Trophoblast cell (in vitro differentiated cells and primary cell): ENCODE measurements around the gene VTI1B.

Source experiments
- DNase-seq, 2 donors: peaks; one replicate each; pipeline ENCODE4 v3.0.0-alpha.2; 2016
- H2AFZ ChIP-seq: 2 replicates; pipeline ENCODE4 v1.6.1; 2013; ENCODE audit warnings: low read length, moderate library complexity, mild to moderate bottlenecking; ENCODE audit not compliant: insufficient read depth, poor library complexity
- H2AK5ac ChIP-seq: 2 replicates; pipeline ENCODE4 v1.6.1; 2013; ENCODE audit warnings: mild to moderate bottlenecking, low read length
- H2BK120ac ChIP-seq: 2 replicates; pipeline ENCODE4 v1.6.1; 2013; ENCODE audit warnings: low read length, mild to moderate bottlenecking, moderate library complexity; ENCODE audit not compliant: insufficient read depth, poor library complexity
- H2BK12ac ChIP-seq: 2 replicates; pipeline ENCODE4 v1.6.1; 2013; ENCODE audit warnings: mild to moderate bottlenecking, low read length, moderate library complexity
- H2BK5ac ChIP-seq: 2 replicates; pipeline ENCODE4 v1.6.1; 2013; ENCODE audit warnings: low read length, low read depth, moderate library complexity, mild to moderate bottlenecking; ENCODE audit not compliant: poor library complexity
- H3K14ac ChIP-seq: 2 replicates; pipeline ENCODE4 v1.6.1; 2013; ENCODE audit warnings: mild to moderate bottlenecking, low read length
- H3K18ac ChIP-seq: 2 replicates; pipeline ENCODE4 v1.6.1; 2013; ENCODE audit warnings: mild to moderate bottlenecking, low read length
- H3K23ac ChIP-seq: 2 replicates; pipeline ENCODE4 v1.6.1; 2013; ENCODE audit warnings: low read length
- H3K27ac ChIP-seq: 2 replicates; pipeline ENCODE4 v1.5.1; 2013; ENCODE audit warnings: low read depth, mild to moderate bottlenecking, inconsistent platforms, low read length, moderate library complexity
- H3K27me3 ChIP-seq: 2 replicates; pipeline ENCODE4 v1.6.1; 2013; ENCODE audit warnings: inconsistent platforms, mild to moderate bottlenecking, low read length, moderate library complexity; ENCODE audit not compliant: insufficient read depth
- H3K36me3 ChIP-seq, 2 experiments: 1 replicate in 1 of 2; 2 replicates in 1 of 2; pipeline ENCODE4 v1.6.1; 2013; ENCODE audit warnings: low read length in 2 of 2, mild to moderate bottlenecking in 2 of 2, moderate library complexity in 1 of 2; ENCODE audit not compliant: insufficient read depth in 2 of 2, control insufficient read depth in 1 of 2
- H3K4ac ChIP-seq: 2 replicates; pipeline ENCODE4 v1.6.1; 2013; ENCODE audit warnings: low read depth, mild to moderate bottlenecking, low read length, moderate library complexity
- H3K4me1 ChIP-seq, 2 experiments: 1 replicate in 1 of 2; 2 replicates in 1 of 2; pipeline ENCODE4 v1.6.1; 2013; ENCODE audit warnings: low read length in 2 of 2, mild to moderate bottlenecking in 2 of 2, moderate library complexity in 1 of 2; ENCODE audit not compliant: insufficient read depth in 2 of 2, control insufficient read depth in 1 of 2
- H3K4me2 ChIP-seq: 2 replicates; pipeline ENCODE4 v1.6.1; 2013; ENCODE audit warnings: inconsistent platforms, mild to moderate bottlenecking, low read length, moderate library complexity
- H3K4me3 ChIP-seq: 2 replicates; pipeline ENCODE4 v1.5.1; 2013; ENCODE audit warnings: mild to moderate bottlenecking, low read depth, low read length, inconsistent platforms
- H3K79me1 ChIP-seq: one replicate; pipeline ENCODE4 v1.6.1; 2013; ENCODE audit warnings: low read length
- H3K79me2 ChIP-seq: 2 replicates; pipeline ENCODE4 v1.6.1; 2013; ENCODE audit warnings: low read length, mild to moderate bottlenecking; ENCODE audit not compliant: control insufficient read depth, insufficient read depth, poor library complexity
- H3K9ac ChIP-seq: 2 replicates; pipeline ENCODE4 v1.6.1; 2013; ENCODE audit warnings: mild to moderate bottlenecking, low read length
- H3K9me3 ChIP-seq: 2 replicates; pipeline ENCODE4 v1.6.1; 2013; ENCODE audit warnings: low read depth, mild to moderate bottlenecking, control low read depth, inconsistent platforms, low read length; ENCODE audit not compliant: insufficient read depth
- H4K12ac ChIP-seq: 2 replicates; pipeline ENCODE4 v1.6.1; 2013; ENCODE audit warnings: low read depth, mild to moderate bottlenecking, low read length, moderate library complexity
- H4K8ac ChIP-seq: 2 replicates; pipeline ENCODE4 v1.6.1; 2013; ENCODE audit warnings: low read depth, mild to moderate bottlenecking, low read length, moderate library complexity
- H4K91ac ChIP-seq: one replicate; pipeline ENCODE4 v1.6.1; 2013; ENCODE audit warnings: low read depth, mild to moderate bottlenecking, low read length, moderate library complexity
- WGBS: extraction: QIAGEN DNeasy Blood & Tissue Kit; methylation state at CpG from one replicate; pipeline ENCODE4 v1.1.7; 2013; ENCODE audit warnings: missing lambda C conversion rate; ENCODE audit not compliant: insufficient read length, insufficient coverage; ENCODE audit errors: extremely low coverage; 5-methylcytosine and 5-hydroxymethylcytosine counted together

Gene VTI1B

DNA sequence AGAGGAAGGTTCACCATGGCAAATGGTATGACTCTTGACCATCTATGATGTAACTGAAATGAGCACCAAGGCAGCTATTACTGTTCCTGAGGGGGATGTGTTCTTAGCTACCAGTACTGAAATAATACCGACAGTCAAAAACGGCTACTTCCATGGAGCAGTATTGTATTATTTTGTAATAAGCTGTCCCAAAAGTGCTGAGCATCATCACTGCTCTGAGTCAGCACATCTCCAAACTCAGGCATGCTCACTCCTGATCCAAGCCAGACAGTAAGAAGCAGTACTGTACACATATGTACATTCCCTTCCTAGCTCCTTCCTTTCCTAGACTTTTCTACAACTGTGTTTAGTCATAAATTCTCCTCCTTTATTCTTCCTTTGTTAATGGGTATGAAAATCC is 8.6 kb downstream of the VTI1B start:
- Histone ChIP-seq H3K79me1 (no peaks in the 10 kb centered on the region), H3K23ac (no peak overlapping the region)
- no CpG with 5 or more reads among the region's 2 CpGs for WGBS

DNA sequence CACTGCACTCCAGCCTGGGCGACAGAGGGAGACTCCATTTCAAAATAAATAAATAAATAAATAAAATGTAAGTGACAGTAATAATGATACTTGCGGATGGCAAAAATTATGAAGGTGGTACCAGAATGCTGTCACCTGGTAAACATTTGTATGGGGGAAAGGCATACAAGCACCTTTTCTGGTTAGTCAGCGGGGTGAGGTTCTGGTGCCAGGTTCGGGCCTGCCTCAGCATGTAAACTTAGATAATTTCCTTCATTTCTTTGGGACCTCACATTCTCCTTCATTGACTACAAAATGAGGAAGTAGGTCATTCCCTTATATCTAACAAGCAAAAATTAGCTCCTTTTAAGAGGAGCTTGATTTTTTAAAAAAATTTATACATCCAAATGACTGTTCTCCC is 10.8 kb downstream of the VTI1B start:
- WGBS, result no CpG with 5 or more reads among the region's 4 CpGs
- H3K27me3 ChIP-seq, result no peaks in the 10 kb centered on the region
- H2AK5ac ChIP-seq, result no peak overlapping the region
- H2BK12ac ChIP-seq, result no peak overlapping the region
- H3K23ac ChIP-seq, result no peak overlapping the region
- H3K4ac ChIP-seq, result no peak overlapping the region
- no peaks in the 10 kb centered on the region for H3K9me3 ChIP-seq
- H3K79me1 ChIP-seq, result no peaks in the 10 kb centered on the region
- no peak for DNase-seq
- H3K4me2 ChIP-seq, result no peak overlapping the region
- H4K8ac ChIP-seq, result no peak overlapping the region
- H3K9ac ChIP-seq, result no peak overlapping the region
- no peak overlapping the region for H3K4me3 ChIP-seq
- no peak overlapping the region for H4K12ac ChIP-seq
- no peak overlapping the region for H2AFZ ChIP-seq
- H3K27ac ChIP-seq, result no peak overlapping the region
- no peak overlapping the region for H3K18ac ChIP-seq
- no peaks in the 10 kb centered on the region for H3K4me1 ChIP-seq
- peaks cover 4 to 7% of the 10 kb centered on the region in 2 experiments for H3K36me3 ChIP-seq
- peaks cover 1% of the 10 kb centered on the region for H3K79me2 ChIP-seq
- no peak overlapping the region for H2BK120ac ChIP-seq
- H3K14ac ChIP-seq, result no peak overlapping the region
- no peak overlapping the region for H2BK5ac ChIP-seq
- H4K91ac ChIP-seq, result no peak overlapping the region

More for the DNA sequence above, 8.6 kb downstream of the VTI1B start:
- Histone ChIP-seq H3K27me3 (no peaks in the 10 kb centered on the region), H3K27ac (no peak overlapping the region), H4K12ac (no peak overlapping the region), H3K4me3 (no peak overlapping the region), H2AK5ac (no peak overlapping the region), H4K8ac (no peak overlapping the region), H3K4ac (peak overlapping the region; percentile 60), H2BK120ac (no peak overlapping the region), H3K79me2 (peaks cover 1% of the 10 kb centered on the region), H3K18ac (no peak overlapping the region), H3K4me2 (no peak overlapping the region), H2BK5ac (no peak overlapping the region), H3K4me1 (no peaks in the 10 kb centered on the region), H2BK12ac (no peak overlapping the region), H3K9ac (no peak overlapping the region), H3K14ac (no peak overlapping the region), H2AFZ (no peak overlapping the region), H3K36me3 (peaks cover 0 to 4% of the 10 kb centered on the region in 2 experiments), H4K91ac (no peak overlapping the region), H3K9me3 (no peaks in the 10 kb centered on the region)
- DNase-seq, result no peak

DNA sequence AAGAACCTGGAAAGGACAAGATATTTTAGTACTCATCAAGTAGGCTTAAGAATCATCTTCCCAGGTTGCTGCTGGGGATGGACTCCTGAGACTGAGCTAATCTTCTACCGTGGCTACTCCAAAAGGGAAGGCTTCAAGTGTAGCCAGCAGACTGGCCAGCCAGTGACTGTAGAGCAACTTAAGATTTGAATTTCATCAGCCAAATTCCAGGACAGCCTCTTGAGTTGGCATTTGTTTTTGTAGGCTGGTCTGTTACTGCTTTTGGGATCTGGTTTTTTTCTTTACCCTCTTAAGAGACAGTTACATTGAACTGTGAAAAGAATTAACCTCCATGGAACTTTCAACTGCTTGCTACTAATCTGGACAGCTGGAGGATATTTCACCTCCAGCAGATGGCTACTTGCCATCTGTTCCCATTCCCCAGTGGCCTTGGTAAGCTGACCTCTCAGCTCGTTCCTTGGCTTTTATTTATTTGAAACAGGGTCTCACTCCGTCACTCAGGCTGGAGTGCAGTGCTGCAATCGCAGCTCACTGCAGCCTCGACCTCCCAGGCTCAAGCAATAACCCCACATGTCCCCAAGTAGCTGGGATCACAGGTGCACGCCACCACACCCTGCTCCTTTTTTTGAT is 20.7 kb downstream of the VTI1B start:
- Histone ChIP-seq H3K9me3 (no peaks in the 10 kb centered on the region), H2AFZ (no peak overlapping the region), H3K4me2 (no peak overlapping the region), H3K36me3 (peaks cover 20 to 54% of the 10 kb centered on the region in 2 experiments), H3K9ac (no peak overlapping the region), H3K14ac (no peak overlapping the region), H2BK120ac (no peak overlapping the region), H3K18ac (no peak overlapping the region), H4K8ac (no peak overlapping the region), H3K79me2 (no peaks in the 10 kb centered on the region), H2BK5ac (no peak overlapping the region), H3K79me1 (no peaks in the 10 kb centered on the region), H2BK12ac (no peak overlapping the region), H3K27me3 (no peaks in the 10 kb centered on the region), H4K91ac (no peak overlapping the region), H2AK5ac (no peak overlapping the region), H4K12ac (no peak overlapping the region), H3K23ac (no peak overlapping the region), H3K4me1 (no peaks in the 10 kb centered on the region), H3K27ac (no peak overlapping the region), H3K4ac (no peak overlapping the region), H3K4me3 (no peak overlapping the region)
- DNase-seq, result no peak
- no CpG with 5 or more reads among the region's 6 CpGs for WGBS

DNA sequence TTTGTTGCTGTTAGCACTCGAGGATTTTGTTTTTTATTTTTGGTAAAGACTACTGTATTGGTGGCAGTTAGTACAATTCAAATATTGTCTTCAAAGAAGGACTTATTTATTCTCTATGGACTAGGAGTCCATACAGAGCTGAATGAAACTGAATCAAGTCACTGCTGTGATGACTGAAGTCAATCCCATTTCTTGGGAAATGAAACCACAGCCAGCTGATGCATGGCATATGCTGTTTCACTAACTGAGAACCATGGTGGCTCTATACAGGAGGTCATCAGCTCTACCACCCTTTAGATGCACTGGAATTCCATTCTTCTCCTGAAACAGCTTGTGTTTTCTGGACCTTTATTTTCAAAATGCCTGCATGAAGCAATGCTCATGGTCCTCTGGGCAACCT is 22.2 kb downstream of the VTI1B start:
- Histone ChIP-seq H3K4ac (no peak overlapping the region), H3K79me2 (no peaks in the 10 kb centered on the region), H3K4me1 (no peaks in the 10 kb centered on the region), H3K4me2 (no peak overlapping the region), H2BK5ac (no peak overlapping the region), H3K36me3 (peaks cover 15 to 51% of the 10 kb centered on the region in 2 experiments), H3K27ac (no peak overlapping the region), H4K91ac (no peak overlapping the region), H2BK120ac (no peak overlapping the region), H3K79me1 (no peaks in the 10 kb centered on the region), H3K9me3 (no peaks in the 10 kb centered on the region), H3K18ac (no peak overlapping the region), H2AFZ (no peak overlapping the region), H2AK5ac (no peak overlapping the region), H3K23ac (no peak overlapping the region), H3K27me3 (no peaks in the 10 kb centered on the region), H4K8ac (no peak overlapping the region), H3K4me3 (no peak overlapping the region), H3K14ac (no peak overlapping the region), H2BK12ac (no peak overlapping the region), H3K9ac (no peak overlapping the region), H4K12ac (no peak overlapping the region)
- no peak for DNase-seq
- WGBS, result no CpG with 5 or more reads among the region's 1 CpG
